H1 (cell line): Measurements from ENCODE around the gene SIRPB1.

Experiments
- JUND ChIP-seq: IDR thresholded peaks from 2 replicates; pipeline ENCODE4 v1.6.1; 2011; ENCODE audit warnings: mild to moderate bottlenecking, improper control_type of control experiment, low read length
- MAFK ChIP-seq: IDR thresholded peaks from 2 replicates; pipeline ENCODE4 v1.6.1; 2012; ENCODE audit warnings: low read depth, mild to moderate bottlenecking, improper control_type of control experiment, low read length

- TF ChIP-seq MAFK (no peak), JUND (no peak)
Observed at GRCh38 chr20:1595333-1595732, 24.5 kb downstream of the SIRPB1 start.
